CD8-positive, alpha-beta memory T cell (primary cell): ENCODE measurements around the gene FRRS1L. TPM values are rescaled to one million over a fixed set of nuclear protein-coding genes. Genes with fewer than 3 reads are reported as not detected.

ENCODE experiments used
- CTCF ChIA-PET: fragments of 350-600 bp; sonication (Branson Sonifier 250); formaldehyde crosslinking; loops from one replicate; lab custom pipeline; 2021; ENCODE audit warnings: antibody characterized with exemption; lab: Charles Lee
- POLR2A ChIA-PET: fragments of 350-600 bp; sonication (Branson Sonifier 250); formaldehyde crosslinking; loops from one replicate; lab custom pipeline; 2021; ENCODE audit warnings: antibody characterized with exemption; lab: Charles Lee
- DNase-seq, 5 donors: peaks; one replicate each; pipeline versions ENCODE4 v3.0.0 to v3.0.0-alpha.2; 2020 to 2022; ENCODE audit warnings: mixed read lengths in 1 of 5
- H3K27ac ChIP-seq: one replicate; pipeline ENCODE4 v1.7.0; 2013; ENCODE audit warnings: low read depth, mild to moderate bottlenecking, low read length, moderate library complexity
- H3K27me3 ChIP-seq: 2 replicates; pipeline ENCODE4 v1.7.0; 2013; ENCODE audit warnings: low read length, mild to moderate bottlenecking; ENCODE audit not compliant: insufficient read depth, poor library complexity, severe bottlenecking
- H3K36me3 ChIP-seq: 2 replicates; pipeline ENCODE4 v1.7.0; 2013; ENCODE audit warnings: mild to moderate bottlenecking, low read length, moderate library complexity; ENCODE audit not compliant: insufficient read depth
- H3K4me1 ChIP-seq: 2 replicates; pipeline ENCODE4 v1.7.0; 2013; ENCODE audit warnings: mild to moderate bottlenecking, low read length, moderate library complexity; ENCODE audit not compliant: insufficient read depth
- H3K4me3 ChIP-seq: 2 replicates; pipeline ENCODE4 v1.7.0; 2013; ENCODE audit warnings: mild to moderate bottlenecking, low read length
- H3K9me3 ChIP-seq: 2 replicates; pipeline ENCODE4 v1.7.0; 2013; ENCODE audit warnings: mild to moderate bottlenecking, low read length
- H3K27ac Mint-ChIP-seq, 8 donors: one replicate each; pipeline ENCODE4 v1.8.0; 2020 to 2021; ENCODE audit warnings: mixed read lengths in 8 of 8, mild to moderate bottlenecking in 6 of 8, inconsistent platforms in 3 of 8, moderate library complexity in 3 of 8
- H3K27me3 Mint-ChIP-seq, 2 donors: one replicate each; pipeline ENCODE4 v1.8.0; 2020 to 2021; ENCODE audit warnings: mixed read lengths in 2 of 2, mild to moderate bottlenecking in 1 of 2, moderate library complexity in 1 of 2
- H3K36me3 Mint-ChIP-seq, 3 donors: one replicate each; pipeline ENCODE4 v1.8.0; 2020 to 2021; ENCODE audit warnings: mixed read lengths in 3 of 3, inconsistent platforms in 1 of 3, mild to moderate bottlenecking in 1 of 3
- H3K4me1 Mint-ChIP-seq, 3 donors: one replicate each; pipeline ENCODE4 v1.8.0; 2020 to 2021; ENCODE audit warnings: mixed read lengths in 3 of 3, inconsistent platforms in 1 of 3, mild to moderate bottlenecking in 1 of 3
- H3K4me3 Mint-ChIP-seq, 7 donors: one replicate each; pipeline ENCODE4 v1.8.0; 2020 to 2021; ENCODE audit warnings: mixed read lengths in 7 of 7, mild to moderate bottlenecking in 6 of 7, moderate library complexity in 4 of 7, inconsistent platforms in 2 of 7
- H3K9me3 Mint-ChIP-seq, 5 donors: one replicate each; pipeline ENCODE4 v1.8.0; 2020 to 2022; ENCODE audit warnings: mixed read lengths in 5 of 5, mild to moderate bottlenecking in 3 of 5, moderate library complexity in 2 of 5, inconsistent platforms in 1 of 5
- polyA plus RNA-seq: library from polyadenylated mRNA; unstranded; fragments of 300-500 nt; fragmentation: Illumina TruSeq; gene quantifications from one replicate; pipeline ENCODE4 v1.2.3, GENCODE V29; 2021
- total RNA-seq, 2 experiments: library from RNA; stranded (reverse); gene quantifications; one replicate each; pipeline ENCODE4 v1.2.3, GENCODE V29; 2021

FRRS1L gene
- not detected for total RNA-seq
- not detected for polyA plus RNA-seq

- ChIA-PET POLR2A (no interaction called here), CTCF (no interaction called here)
- H3K36me3 Mint-ChIP-seq: no peaks in the 10 kb centered on the region
- Histone ChIP-seq H3K27ac (no peak within 1 kb of the TSS), H3K9me3 (no peaks in the 10 kb centered on the region), H3K36me3 (no peaks in the 10 kb centered on the region), H3K4me1 (no peaks in the 10 kb centered on the region), H3K4me3 (no peak within 1 kb of the TSS), H3K27me3 (no peaks in the 10 kb centered on the region)
- peaks cover 0 to 3% (median under 1%) of the 10 kb centered on the region in 5 donors for H3K9me3 Mint-ChIP-seq
- peaks cover 21 to 72% of the 10 kb centered on the region in 2 donors for H3K27me3 Mint-ChIP-seq
- peaks cover 3 to 6% (median 4%) of the 10 kb centered on the region in 3 donors for H3K4me1 Mint-ChIP-seq
- H3K4me3 Mint-ChIP-seq: peak within 1 kb of the TSS in 4 of 7 donors; percentile 46 to 63 (median 55)
- H3K27ac Mint-ChIP-seq: no peak within 1 kb of the TSS
- no peak for DNase-seq
Observed at GRCh38 chr9:109166771-109167601, at the start of gene FRRS1L. Gene FRRS1L (minus strand): TSS chr9:109167249. CDS start chr9:109167138, 111 bp downstream.

- H3K27me3 Mint-ChIP-seq: peaks cover 7 to 30% of the 10 kb centered on the region in 2 donors
Observed at GRCh38 chr9:109214414-109214813, 47.4 kb upstream of the FRRS1L start.

GRCh38 chr9:109213285-109214121 lies 46.5 kb upstream of the FRRS1L start:
- Mint-ChIP-seq H3K4me3 (no peak overlapping the region), H3K4me1 (no peaks in the 10 kb centered on the region), H3K9me3 (no peaks in the 10 kb centered on the region), H3K27me3 (peaks cover 8 to 30% of the 10 kb centered on the region in 2 donors), H3K36me3 (no peaks in the 10 kb centered on the region), H3K27ac (no peak overlapping the region)
- Histone ChIP-seq H3K27ac (no peak overlapping the region), H3K4me1 (no peaks in the 10 kb centered on the region), H3K4me3 (no peak overlapping the region), H3K9me3 (no peaks in the 10 kb centered on the region), H3K36me3 (no peaks in the 10 kb centered on the region), H3K27me3 (no peaks in the 10 kb centered on the region)
- ChIA-PET POLR2A (no interaction called here), CTCF (no interaction called here)
- DNase-seq: no peak

More at GRCh38 chr9:109214414-109214813, 47.4 kb upstream of the FRRS1L start:
- H3K36me3 ChIP-seq: no peaks in the 10 kb centered on the region
- Mint-ChIP-seq H3K4me3 (no peak overlapping the region), H3K27ac (no peak overlapping the region), H3K36me3 (no peaks in the 10 kb centered on the region), H3K9me3 (no peaks in the 10 kb centered on the region), H3K4me1 (no peaks in the 10 kb centered on the region)
- no peak overlapping the region for H3K27ac ChIP-seq
- H3K4me1 ChIP-seq: no peaks in the 10 kb centered on the region
- POLR2A ChIA-PET: no interaction called here
- H3K9me3 ChIP-seq: no peaks in the 10 kb centered on the region
- no peak for DNase-seq
- H3K27me3 ChIP-seq: no peaks in the 10 kb centered on the region
- CTCF ChIA-PET: no interaction called here
- H3K4me3 ChIP-seq: no peak overlapping the region

- CTCF ChIA-PET: no interaction called here
- POLR2A ChIA-PET: no interaction called here
- no peaks in the 10 kb centered on the region for H3K36me3 Mint-ChIP-seq
Observed at GRCh38 chr9:109212768-109213167, 45.7 kb upstream of the FRRS1L start.

GRCh38 chr9:109206670-109207069 lies 39.6 kb upstream of the FRRS1L start:
- Histone ChIP-seq H3K4me3 (no peak overlapping the region), H3K9me3 (no peaks in the 10 kb centered on the region), H3K36me3 (no peaks in the 10 kb centered on the region), H3K27ac (no peak overlapping the region), H3K4me1 (no peaks in the 10 kb centered on the region), H3K27me3 (no peaks in the 10 kb centered on the region)
- CTCF ChIA-PET: no interaction called here
- Mint-ChIP-seq H3K4me1 (no peaks in the 10 kb centered on the region), H3K4me3 (no peak overlapping the region), H3K27me3 (peaks cover 7 to 24% of the 10 kb centered on the region in 2 donors), H3K27ac (no peak overlapping the region), H3K36me3 (no peaks in the 10 kb centered on the region), H3K9me3 (no peaks in the 10 kb centered on the region)
- POLR2A ChIA-PET: no interaction called here
- DNase-seq: no peak

More at GRCh38 chr9:109212768-109213167, 45.7 kb upstream of the FRRS1L start:
- no peak for DNase-seq
- H3K4me1 ChIP-seq: no peaks in the 10 kb centered on the region
- H3K36me3 ChIP-seq: no peaks in the 10 kb centered on the region
- Mint-ChIP-seq H3K9me3 (no peaks in the 10 kb centered on the region), H3K27ac (no peak overlapping the region), H3K4me1 (no peaks in the 10 kb centered on the region), H3K27me3 (peaks cover 8 to 32% of the 10 kb centered on the region in 2 donors), H3K4me3 (no peak overlapping the region)
- no peaks in the 10 kb centered on the region for H3K9me3 ChIP-seq
- no peak overlapping the region for H3K27ac ChIP-seq
- no peaks in the 10 kb centered on the region for H3K27me3 ChIP-seq
- no peak overlapping the region for H3K4me3 ChIP-seq

GRCh38 chr9:109205526-109205925 lies 38.5 kb upstream of the FRRS1L start:
- CTCF ChIA-PET: no interaction called here
- no peaks in the 10 kb centered on the region for H3K36me3 Mint-ChIP-seq
- no peak for DNase-seq
- H3K9me3 ChIP-seq: no peaks in the 10 kb centered on the region
- POLR2A ChIA-PET: no interaction called here
- no peaks in the 10 kb centered on the region for H3K4me1 Mint-ChIP-seq
- no peaks in the 10 kb centered on the region for H3K4me1 ChIP-seq
- no peak overlapping the region for H3K4me3 Mint-ChIP-seq
- no peaks in the 10 kb centered on the region for H3K9me3 Mint-ChIP-seq
- no peaks in the 10 kb centered on the region for H3K36me3 ChIP-seq
- H3K4me3 ChIP-seq: no peak overlapping the region
- no peak overlapping the region for H3K27ac Mint-ChIP-seq
- H3K27me3 ChIP-seq: no peaks in the 10 kb centered on the region
- no peak overlapping the region for H3K27ac ChIP-seq
- H3K27me3 Mint-ChIP-seq: peaks cover 7 to 20% of the 10 kb centered on the region in 2 donors

GRCh38 chr9:109203761-109204360 lies 36.8 kb upstream of the FRRS1L start:
- no peak overlapping the region for H3K27ac Mint-ChIP-seq
- H3K4me1 Mint-ChIP-seq: no peaks in the 10 kb centered on the region
- H3K4me1 ChIP-seq: no peaks in the 10 kb centered on the region
- DNase-seq: no peak
- ChIA-PET POLR2A (no interaction called here), CTCF (no interaction called here)
- no peaks in the 10 kb centered on the region for H3K9me3 Mint-ChIP-seq
- H3K27me3 Mint-ChIP-seq: peaks cover 7 to 25% of the 10 kb centered on the region in 2 donors
- no peak overlapping the region for H3K4me3 Mint-ChIP-seq
- no peak overlapping the region for H3K4me3 ChIP-seq
- H3K36me3 ChIP-seq: no peaks in the 10 kb centered on the region
- H3K9me3 ChIP-seq: no peaks in the 10 kb centered on the region
- H3K27ac ChIP-seq: no peak overlapping the region
- peaks cover 6% of the 10 kb centered on the region for H3K27me3 ChIP-seq
- H3K36me3 Mint-ChIP-seq: no peaks in the 10 kb centered on the region
